NCI-H128 (cell line): Measurements from ENCODE around the gene TIMM13.
A peak's percentile ranks its signal among the peaks of the same experiment; 100 is the strongest.
"Not testable (repeated sequence)": the region's sequence is repeated elsewhere in the genome, so short reads cannot be mapped to it uniquely, and the experiment has no call there.

Experiments
- DNase-seq: peaks from one replicate; lab custom pipeline; 2025; ENCODE audit not compliant: unreplicated experiment; lab: John Stamatoyannopoulos, UW

Gene TIMM13

GRCh38 chr19:2416321-2417097, 10.9 kb downstream of the TIMM13 start:
- no peak for DNase-seq

GRCh38 chr19:2415973-2416319, 11.4 kb downstream of the TIMM13 start:
- no peak for DNase-seq

- DNase-seq, result no peak
Observed at GRCh38 chr19:2415281-2415972, 12.0 kb downstream of the TIMM13 start.

GRCh38 chr19:2413629-2414028, 13.8 kb downstream of the TIMM13 start:
- no peak for DNase-seq

GRCh38 chr19:2413159-2413558, 14.2 kb downstream of the TIMM13 start:
- no peak for DNase-seq

GRCh38 chr19:2412449-2412848, 14.9 kb downstream of the TIMM13 start:
- no peak for DNase-seq

- no peak for DNase-seq
Observed at GRCh38 chr19:2411709-2412108, 15.7 kb downstream of the TIMM13 start.

- DNase-seq, result no peak
Observed at GRCh38 chr19:2410023-2410422, 17.4 kb downstream of the TIMM13 start.

- DNase-seq, result no peak
Observed at GRCh38 chr19:2409352-2409912, 18.0 kb downstream of the TIMM13 start.

- DNase-seq, result no peak
Observed at GRCh38 chr19:2408247-2408646, 19.1 kb downstream of the TIMM13 start.

- DNase-seq, result no peak
Observed at GRCh38 chr19:2399582-2399981, 27.8 kb downstream of the TIMM13 start.

- no peak for DNase-seq
Observed at GRCh38 chr19:2398735-2399305, 28.6 kb downstream of the TIMM13 start.

GRCh38 chr19:2397173-2397572, 30.2 kb downstream of the TIMM13 start:
- not testable (repeated sequence) for DNase-seq

GRCh38 chr19:2395293-2395829, 32.0 kb downstream of the TIMM13 start:
- not testable (repeated sequence) for DNase-seq

- no peak for DNase-seq
Observed at GRCh38 chr19:2394442-2395292, 32.7 kb downstream of the TIMM13 start.

- no peak for DNase-seq
Observed at GRCh38 chr19:2394054-2394441, 33.3 kb downstream of the TIMM13 start.

GRCh38 chr19:2392899-2393298, 34.5 kb downstream of the TIMM13 start:
- not testable (repeated sequence) for DNase-seq

GRCh38 chr19:2392366-2392765, 35.0 kb downstream of the TIMM13 start:
- no peak for DNase-seq

- peak; percentile 24 for DNase-seq
Observed at GRCh38 chr19:2391118-2391725, 36.2 kb downstream of the TIMM13 start.

GRCh38 chr19:2389594-2389993, 37.8 kb downstream of the TIMM13 start:
- DNase-seq, result no peak
